ENCODE measurements around the gene AGAP1. TPM values are rescaled to one million over a fixed set of nuclear protein-coding genes. Genes with fewer than 3 reads are reported as not detected.

Gene AGAP1
- total and polyA plus RNA-seq, 4 donors: 2.0 to 8.5 (median 5.4) TPM

- Histone ChIP-seq H3K9ac (ENCODE audit: low read depth in 1 of 2, low read length in 2 of 2) (no peak overlapping the region), H3K4me1 (ENCODE audit: control insufficient read depth in 4 of 4, insufficient read depth in 4 of 4, low read length in 3 of 4) (peaks cover 7 to 21% (median 17%) of the 10 kb centered on the region in 4 donors), H3K27me3 (ENCODE audit: control insufficient read depth in 4 of 4, insufficient read depth in 4 of 4, low read length in 3 of 4) (no peaks in the 10 kb centered on the region), H3K36me3 (ENCODE audit: control insufficient read depth in 4 of 4, insufficient read depth in 3 of 4, low read depth in 1 of 4, low read length in 3 of 4) (no peaks in the 10 kb centered on the region), H3K27ac (ENCODE audit: low read depth in 1 of 2, low read length in 2 of 2) (peak overlapping the region; percentile 71 to 83), H3K4me3 (ENCODE audit: low read depth in 1 of 3, low read length in 3 of 3) (no peak overlapping the region), H3K9me3 (ENCODE audit: control insufficient read depth in 4 of 4, low read length in 3 of 4) (no peaks in the 10 kb centered on the region)
- 78% methylated on average over 12 of the region's 12 CpGs for WGBS
- DNase-seq (ENCODE audit: low spot score): no peak
- TF ChIP-seq HNF4A (conservative IDR thresholded peaks at IDR 0.05) (no peak), RAD21 (IDR thresholded peaks at IDR 0.05) (no peak), GABPA (IDR thresholded peaks at IDR 0.05 in 1 of 2, conservative IDR thresholded peaks at IDR 0.05 in 1 of 2) (no peak), MAX (IDR thresholded peaks at IDR 0.05) (no peak), JUND (IDR thresholded peaks at IDR 0.05) (no peak), RXRA (IDR thresholded peaks at IDR 0.05) (no peak), REST (IDR thresholded peaks at IDR 0.05) (no peak), FOXA2 (IDR thresholded peaks at IDR 0.05) (no peak), TAF1 (conservative IDR thresholded peaks at IDR 0.05) (no peak), HNF4G (IDR thresholded peaks at IDR 0.05) (no peak), EGR1 (IDR thresholded peaks at IDR 0.05; ENCODE audit: low read depth in 2 of 2) (no peak), NR2F2 (IDR thresholded peaks at IDR 0.05) (no peak), FOXA1 (IDR thresholded peaks at IDR 0.05) (no peak), CTCF (IDR thresholded peaks at IDR 0.05; ENCODE audit: low read depth, low read length, missing input control) (no peak), ZBTB33 (IDR thresholded peaks at IDR 0.05) (no peak), YY1 (IDR thresholded peaks at IDR 0.05) (no peak), SP1 (IDR thresholded peaks at IDR 0.05) (no peak), ATF3 (IDR thresholded peaks at IDR 0.05) (no peak)
These were observed 10.8 kb downstream of the AGAP1 start for GRCh38 chr2:235504441-235505180.

Measured in liver (tissue), 9 donors.